SK-N-MC (cell line): ENCODE data around the gene MTNR1B.

ENCODE experiments used
- EZH2 ChIP-seq: fragments of 200-600 bp; sonication (generic); IDR thresholded peaks from one replicate; pipeline ENCODE4 v1.6.1; 2017; ENCODE audit warnings: antibody characterized with exemption
- FOXP2 ChIP-seq: optimal IDR thresholded peaks from 2 replicates; pipeline ENCODE3; 2011; ENCODE audit warnings: mild to moderate bottlenecking, moderate library complexity; ENCODE audit not compliant: insufficient read depth; ENCODE audit errors: extremely low read length, control extremely low read depth
- POLR2AphosphoS5 ChIP-seq: IDR thresholded peaks from 2 replicates; pipeline ENCODE4 v1.6.1; 2012; ENCODE audit warnings: mild to moderate bottlenecking, low read depth, low read length, borderline replicate concordance

DNA sequence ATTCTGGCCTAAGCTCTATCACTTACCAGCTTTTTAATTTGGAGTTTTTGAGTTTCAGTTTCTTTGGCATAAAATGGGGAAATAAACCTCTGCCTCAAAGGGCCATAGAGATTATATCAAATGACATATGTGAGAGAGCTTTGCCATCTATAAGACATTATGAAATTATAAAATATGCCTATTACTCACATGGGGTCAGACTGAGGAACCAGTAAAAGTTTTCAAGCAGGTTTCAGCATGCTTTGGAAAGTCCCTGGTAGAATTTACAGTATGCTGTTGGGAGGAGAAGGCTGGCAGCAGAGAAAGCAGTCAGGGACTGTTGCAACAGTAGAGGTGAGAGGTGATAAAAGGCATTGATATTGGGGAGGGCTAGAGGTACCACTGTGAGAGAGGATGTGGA lies 13.6 kb upstream of the MTNR1B start:
- TF ChIP-seq EZH2 (no peak), POLR2AphosphoS5 (no peak), FOXP2 (no peak)
